ENCODE data around the gene COL1A1. TPM values are rescaled to one million over a fixed set of nuclear protein-coding genes. Genes with fewer than 3 reads are reported as not detected.

COL1A1 gene
- total and polyA plus RNA-seq, 5 donors, result 24.8 to 138 (median 59.2) TPM

GRCh38 chr17:50213026-50214022, 11.9 kb upstream of the COL1A1 start:
- no peaks in the 10 kb centered on the region for H3K9me3 ChIP-seq (ENCODE audit: control insufficient read depth, low read length)
- DNase-seq (no peak), ATAC-seq (no peak)
- H3K27ac ChIP-seq (ENCODE audit: low read length), result no peak overlapping the region
- WGBS, result 69% methylated on average over 9 of the region's 9 CpGs
- H3K4me1 ChIP-seq (ENCODE audit: control insufficient read depth, insufficient read depth, low read length), result peaks cover 2% of the 10 kb centered on the region
- H3K27me3 ChIP-seq (ENCODE audit: control insufficient read depth, insufficient read depth), result no peaks in the 10 kb centered on the region
- H3K4me3 ChIP-seq (ENCODE audit: low read length), result no peak overlapping the region
- intact Hi-C loops (cut with DNase I), result no loop called here

- intact Hi-C loops (cut with DNase I), result no loop called here
- Histone ChIP-seq H3K27me3 (ENCODE audit: control insufficient read depth, insufficient read depth) (no peaks in the 10 kb centered on the region), H3K9me3 (ENCODE audit: control insufficient read depth, low read length) (no peaks in the 10 kb centered on the region), H3K4me1 (ENCODE audit: control insufficient read depth, insufficient read depth, low read length) (peaks cover 2% of the 10 kb centered on the region), H3K4me3 (ENCODE audit: low read length) (no peak overlapping the region), H3K27ac (ENCODE audit: low read length) (no peak overlapping the region)
- WGBS, result 62% methylated on average over 15 of the region's 15 CpGs
- DNase-seq (peak in 1 of 3 donors; percentile 48), ATAC-seq (no peak)
Measured at GRCh38 chr17:50212121-50212843, 10.9 kb upstream of the COL1A1 start.

- peak overlapping the region; percentile 14 for H3K27ac ChIP-seq (ENCODE audit: low read length)
- intact Hi-C loops (cut with DNase I), result no loop called here
- WGBS, result 39% methylated on average over 9 of the region's 9 CpGs
- DNase-seq, result no peak
- no peaks in the 10 kb centered on the region for H3K9me3 ChIP-seq (ENCODE audit: control insufficient read depth, low read length)
- H3K4me1 ChIP-seq (ENCODE audit: control insufficient read depth, insufficient read depth, low read length), result peaks cover 2% of the 10 kb centered on the region
- no peaks in the 10 kb centered on the region for H3K27me3 ChIP-seq (ENCODE audit: control insufficient read depth, insufficient read depth)
- ATAC-seq, result peak; percentile 10 to 46
- H3K4me3 ChIP-seq (ENCODE audit: low read length), result no peak overlapping the region
Measured at GRCh38 chr17:50211249-50212120, 10.1 kb upstream of the COL1A1 start.

- Histone ChIP-seq H3K9me3 (ENCODE audit: control insufficient read depth, low read length) (no peaks in the 10 kb centered on the region), H3K27me3 (ENCODE audit: control insufficient read depth, insufficient read depth) (no peaks in the 10 kb centered on the region), H3K4me3 (ENCODE audit: low read length) (no peak overlapping the region), H3K4me1 (ENCODE audit: control insufficient read depth, insufficient read depth, low read length) (peaks cover 2% of the 10 kb centered on the region), H3K27ac (ENCODE audit: low read length) (peak overlapping the region; percentile 80)
- WGBS, result 27% methylated on average over 26 of the region's 26 CpGs
- peak; percentile 47 to 70 for ATAC-seq
- intact Hi-C loops (cut with DNase I), result no loop called here
- DNase-seq, result peak; percentile 84 to 88 (median 85)
Measured at GRCh38 chr17:50210240-50211225, 9.1 kb upstream of the COL1A1 start.

- DNase-seq, result peak; percentile 94 to 97 (median 96)
- Histone ChIP-seq H3K27me3 (ENCODE audit: control insufficient read depth, insufficient read depth) (no peaks in the 10 kb centered on the region), H3K4me3 (ENCODE audit: low read length) (no peak overlapping the region), H3K27ac (ENCODE audit: low read length) (peak overlapping the region; percentile 80), H3K4me1 (ENCODE audit: control insufficient read depth, insufficient read depth, low read length) (peaks cover 2% of the 10 kb centered on the region), H3K9me3 (ENCODE audit: control insufficient read depth, low read length) (no peaks in the 10 kb centered on the region)
- peak; percentile 91 to 95 for ATAC-seq
- 42% methylated on average over 16 of the region's 16 CpGs for WGBS
- intact Hi-C loops (cut with DNase I), result no loop called here
Measured at GRCh38 chr17:50209472-50210239, 8.2 kb upstream of the COL1A1 start.

- ATAC-seq, result no peak
- intact Hi-C loops (cut with DNase I), result no loop called here
- peak overlapping the region; percentile 16 for H3K27ac ChIP-seq (ENCODE audit: low read length)
- WGBS, result 79% methylated on average over 6 of the region's 6 CpGs
- no peak for DNase-seq
- H3K4me1 ChIP-seq (ENCODE audit: control insufficient read depth, insufficient read depth, low read length), result peaks cover 2% of the 10 kb centered on the region
- H3K9me3 ChIP-seq (ENCODE audit: control insufficient read depth, low read length), result no peaks in the 10 kb centered on the region
- H3K4me3 ChIP-seq (ENCODE audit: low read length), result no peak overlapping the region
- no peaks in the 10 kb centered on the region for H3K27me3 ChIP-seq (ENCODE audit: control insufficient read depth, insufficient read depth)
Measured at GRCh38 chr17:50209133-50209471, 7.7 kb upstream of the COL1A1 start.

- no peak overlapping the region for H3K4me3 ChIP-seq (ENCODE audit: low read length)
- intact Hi-C loops (cut with DNase I), result no loop called here
- H3K9me3 ChIP-seq (ENCODE audit: control insufficient read depth, low read length), result no peaks in the 10 kb centered on the region
- peaks cover 2% of the 10 kb centered on the region for H3K4me1 ChIP-seq (ENCODE audit: control insufficient read depth, insufficient read depth, low read length)
- H3K27ac ChIP-seq (ENCODE audit: low read length), result no peak overlapping the region
- no peaks in the 10 kb centered on the region for H3K27me3 ChIP-seq (ENCODE audit: control insufficient read depth, insufficient read depth)
- ATAC-seq, result no peak
- DNase-seq, result no peak
- 63% methylated on average over 3 of the region's 3 CpGs for WGBS
Measured at GRCh38 chr17:50208611-50209061, 7.2 kb upstream of the COL1A1 start.

GRCh38 chr17:50207792-50208567, 6.5 kb upstream of the COL1A1 start:
- WGBS, result 82% methylated on average over 8 of the region's 8 CpGs
- Histone ChIP-seq H3K9me3 (ENCODE audit: control insufficient read depth, low read length) (no peaks in the 10 kb centered on the region), H3K4me3 (ENCODE audit: low read length) (no peak overlapping the region), H3K27ac (ENCODE audit: low read length) (no peak overlapping the region), H3K4me1 (ENCODE audit: control insufficient read depth, insufficient read depth, low read length) (peaks cover 2% of the 10 kb centered on the region), H3K27me3 (ENCODE audit: control insufficient read depth, insufficient read depth) (no peaks in the 10 kb centered on the region)
- intact Hi-C loops (cut with DNase I), result no loop called here
- DNase-seq (no peak), ATAC-seq (no peak)

- Histone ChIP-seq H3K27ac (ENCODE audit: low read length) (no peak overlapping the region), H3K4me1 (ENCODE audit: control insufficient read depth, insufficient read depth, low read length) (peaks cover 2% of the 10 kb centered on the region), H3K27me3 (ENCODE audit: control insufficient read depth, insufficient read depth) (no peaks in the 10 kb centered on the region), H3K4me3 (ENCODE audit: low read length) (no peak overlapping the region), H3K9me3 (ENCODE audit: control insufficient read depth, low read length) (no peaks in the 10 kb centered on the region)
- DNase-seq (no peak), ATAC-seq (no peak)
- intact Hi-C loops (cut with DNase I), result no loop called here
- 49% methylated on average over 5 of the region's 5 CpGs for WGBS
Measured at GRCh38 chr17:50207315-50207714, 5.9 kb upstream of the COL1A1 start.
